Measurements from ENCODE around the gene SLC25A29.

The SLC25A29 gene

GRCh38 chr14:100306101-100306997, at the start of gene SLC25A29:
Gene SLC25A29, minus strand, starts transcription at chr14:100306444. Its CDS starts 212 bp downstream, at chr14:100306232.
- TF ChIP-seq CTCF (IDR thresholded peaks at IDR 0.05; ENCODE audit: low read depth, low read length, missing control alignments), result no peak
- DNase-seq (ENCODE audit: low read depth), result peak; percentile 19
- peak within 1 kb of the TSS; percentile 66 for H3K4me3 ChIP-seq (ENCODE audit: low read depth, low read length)

- DNase-seq (ENCODE audit: low read depth), result no peak
- no peak for TF ChIP-seq CTCF (IDR thresholded peaks at IDR 0.05; ENCODE audit: low read depth, low read length, missing control alignments)
- H3K4me3 ChIP-seq (ENCODE audit: low read depth, low read length), result no peak overlapping the region
Observed at GRCh38 chr14:100350986-100351385, 44.7 kb upstream of the SLC25A29 start.

- no peak for DNase-seq (ENCODE audit: low read depth)
- no peak overlapping the region for H3K4me3 ChIP-seq (ENCODE audit: low read depth, low read length)
- no peak for TF ChIP-seq CTCF (IDR thresholded peaks at IDR 0.05; ENCODE audit: low read depth, low read length, missing control alignments)
Observed at GRCh38 chr14:100350276-100350926, 44.2 kb upstream of the SLC25A29 start.

GRCh38 chr14:100348784-100349685, 42.8 kb upstream of the SLC25A29 start:
- no peak overlapping the region for H3K4me3 ChIP-seq (ENCODE audit: low read depth, low read length)
- DNase-seq (ENCODE audit: low read depth), result no peak
- no peak for TF ChIP-seq CTCF (IDR thresholded peaks at IDR 0.05; ENCODE audit: low read depth, low read length, missing control alignments)

- no peak for TF ChIP-seq CTCF (IDR thresholded peaks at IDR 0.05; ENCODE audit: low read depth, low read length, missing control alignments)
- DNase-seq (ENCODE audit: low read depth), result no peak
- no peak overlapping the region for H3K4me3 ChIP-seq (ENCODE audit: low read depth, low read length)
Observed at GRCh38 chr14:100348253-100348729, 42.0 kb upstream of the SLC25A29 start.

- H3K4me3 ChIP-seq (ENCODE audit: low read depth, low read length), result no peak overlapping the region
- TF ChIP-seq CTCF (IDR thresholded peaks at IDR 0.05; ENCODE audit: low read depth, low read length, missing control alignments), result no peak
- DNase-seq (ENCODE audit: low read depth), result no peak
Observed at GRCh38 chr14:100346306-100347091, 40.3 kb upstream of the SLC25A29 start.
